ELR (cell line): ENCODE data around the gene NRP2.
A peak's percentile ranks its signal among the peaks of the same experiment; 100 is the strongest.

Experiments
- DNase-seq: peaks from one replicate; pipeline ENCODE4 v3.0.0-alpha.2; 2015; ENCODE audit warnings: low read depth

Gene NRP2

GRCh38 chr2:205776139-205776538, 93.8 kb downstream of the NRP2 start:
- DNase-seq, result peak; percentile 51

GRCh38 chr2:205776720-205777119, 94.4 kb downstream of the NRP2 start:
- DNase-seq, result no peak

- no peak for DNase-seq
Measured at GRCh38 chr2:205778356-205778755, 96.1 kb downstream of the NRP2 start.

GRCh38 chr2:205780645-205781044, 98.3 kb downstream of the NRP2 start:
- no peak for DNase-seq

- no peak for DNase-seq
Measured at GRCh38 chr2:205781244-205781931, 99.1 kb downstream of the NRP2 start.

- no peak for DNase-seq
Measured at GRCh38 chr2:205782941-205783340, 100.6 kb downstream of the NRP2 start.

DNA sequence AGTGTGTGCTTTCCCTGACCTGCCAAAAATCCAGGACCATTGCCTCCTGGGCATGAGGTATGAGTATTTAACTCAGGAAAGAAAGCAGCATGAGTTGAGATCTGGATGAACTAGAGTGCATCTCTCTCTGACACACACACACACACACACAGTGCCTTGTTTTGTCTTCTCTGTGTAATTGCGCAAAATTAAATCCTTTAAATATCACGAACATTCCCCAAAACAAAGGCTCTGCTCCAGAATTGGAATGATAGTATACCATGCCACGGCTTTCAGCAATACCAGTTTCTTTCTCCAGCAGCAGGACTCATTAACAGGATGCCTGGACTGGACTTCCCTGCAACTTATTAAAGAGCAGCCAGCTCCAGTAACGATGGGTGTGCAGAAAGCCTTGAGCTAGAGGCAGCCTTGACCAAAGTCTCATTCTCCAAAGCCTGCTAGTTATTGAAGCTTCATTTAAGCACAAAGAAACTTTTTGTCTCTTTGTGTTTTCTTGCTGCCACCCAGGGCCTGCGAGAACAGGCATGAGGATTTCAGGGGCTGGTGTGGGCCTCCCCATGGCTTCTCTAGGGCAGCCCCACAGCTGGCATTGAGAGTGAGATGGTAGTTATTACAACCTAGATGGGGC, 101.7 kb downstream of the NRP2 start:
- DNase-seq, result no peak

DNA sequence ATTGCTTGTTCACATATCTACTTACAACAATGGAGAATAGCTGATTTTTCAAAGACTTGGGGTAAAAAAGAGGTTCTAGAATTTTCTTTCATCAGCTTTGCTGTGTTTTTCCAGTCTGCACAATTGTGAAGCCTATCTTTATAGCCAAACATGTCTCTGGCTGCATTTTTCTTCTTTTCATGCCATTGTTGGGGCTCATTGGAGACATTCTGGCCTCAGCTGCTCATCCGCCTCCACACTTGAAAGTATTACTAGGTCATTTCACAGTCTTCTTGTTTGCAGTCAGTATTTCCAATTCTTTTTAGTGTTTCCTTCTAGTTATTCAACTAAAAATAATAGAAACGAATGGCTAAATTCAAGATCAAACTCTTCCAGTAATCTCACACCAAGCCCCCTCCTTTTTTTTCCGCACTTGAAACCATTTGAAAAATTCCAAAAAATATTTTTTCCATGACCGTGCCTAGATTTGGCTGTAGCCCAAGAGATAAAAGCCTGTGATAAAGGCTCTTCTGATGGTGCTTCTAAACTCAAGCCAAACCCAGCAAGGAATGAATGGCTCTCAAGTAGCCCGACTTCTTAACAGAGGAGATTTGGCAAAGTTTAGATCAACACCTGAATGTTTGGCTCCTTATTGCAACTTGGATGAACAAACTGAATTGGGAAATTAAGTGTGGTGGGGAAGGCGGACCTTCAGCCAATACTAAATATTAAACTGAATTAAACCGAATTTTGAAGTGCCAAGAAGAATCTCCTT, 103.4 kb downstream of the NRP2 start:
- no peak for DNase-seq

GRCh38 chr2:205786976-205787375, 104.7 kb downstream of the NRP2 start:
- DNase-seq, result no peak

GRCh38 chr2:205787761-205788160, 105.5 kb downstream of the NRP2 start:
- DNase-seq, result no peak

- no peak for DNase-seq
Measured at GRCh38 chr2:205789906-205790305, 107.6 kb downstream of the NRP2 start.

DNA sequence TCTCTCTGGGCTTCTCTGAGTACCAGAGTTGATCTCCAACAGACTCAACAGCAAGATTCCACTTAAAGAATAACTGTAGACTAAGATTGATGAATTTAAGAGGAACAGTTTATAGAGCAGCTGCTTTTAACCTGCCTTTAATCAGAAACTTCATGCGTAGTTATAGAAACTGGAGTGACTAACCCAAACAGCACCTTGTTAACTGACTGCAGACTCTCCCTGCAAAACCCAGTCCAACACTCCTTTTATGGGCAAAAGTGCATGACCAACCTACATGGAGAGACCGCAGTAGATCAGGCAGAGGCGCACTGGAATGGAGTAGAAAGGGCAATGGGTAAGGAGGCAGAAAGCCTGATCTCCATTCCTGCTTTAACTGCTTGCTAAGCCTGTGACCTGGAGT, 110.6 kb downstream of the NRP2 start:
- DNase-seq, result no peak

- DNase-seq, result no peak
Measured at GRCh38 chr2:205796805-205797313, 114.6 kb downstream of the NRP2 start.

DNA sequence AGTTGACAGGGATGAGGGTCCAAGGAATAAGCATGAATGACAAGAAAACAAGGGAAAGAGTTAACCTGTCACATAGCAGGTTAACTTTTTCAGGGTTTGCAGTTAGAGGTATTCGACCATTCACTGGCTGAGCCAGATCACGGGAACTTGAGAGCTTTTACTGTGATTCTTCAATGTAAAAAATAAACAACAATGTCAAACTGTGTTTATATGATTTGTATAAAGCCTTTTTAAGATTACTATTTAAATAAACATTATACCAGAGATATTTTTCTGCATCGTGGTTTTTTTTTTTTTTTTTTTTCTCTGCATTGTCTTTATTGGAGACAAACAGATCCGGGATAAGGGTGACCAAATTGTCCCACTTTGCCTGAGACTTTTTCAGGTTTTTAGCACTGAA, 115.6 kb downstream of the NRP2 start:
- DNase-seq, result no peak

GRCh38 chr2:205800224-205800623, 117.9 kb downstream of the NRP2 start:
- no peak for DNase-seq

DNA sequence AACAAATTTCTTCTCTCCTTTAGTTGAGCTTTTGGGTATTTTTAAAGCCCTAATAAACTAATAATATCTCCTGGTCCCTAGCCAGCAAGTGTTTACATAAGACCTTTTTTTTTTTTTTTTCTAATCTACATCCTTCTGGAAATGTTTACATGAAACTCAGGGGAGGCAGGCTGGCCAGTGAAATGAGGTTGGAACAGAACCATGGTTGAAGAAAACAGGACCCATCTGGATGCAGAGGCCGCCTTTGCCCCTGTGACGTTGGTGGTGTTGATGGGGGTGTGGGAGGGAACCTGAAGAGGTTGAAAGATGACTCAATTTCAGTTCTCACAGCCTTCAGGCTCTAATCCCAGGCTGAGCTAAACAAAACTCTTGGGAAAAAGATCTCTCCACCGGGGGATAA, 118.5 kb downstream of the NRP2 start:
- no peak for DNase-seq

DNA sequence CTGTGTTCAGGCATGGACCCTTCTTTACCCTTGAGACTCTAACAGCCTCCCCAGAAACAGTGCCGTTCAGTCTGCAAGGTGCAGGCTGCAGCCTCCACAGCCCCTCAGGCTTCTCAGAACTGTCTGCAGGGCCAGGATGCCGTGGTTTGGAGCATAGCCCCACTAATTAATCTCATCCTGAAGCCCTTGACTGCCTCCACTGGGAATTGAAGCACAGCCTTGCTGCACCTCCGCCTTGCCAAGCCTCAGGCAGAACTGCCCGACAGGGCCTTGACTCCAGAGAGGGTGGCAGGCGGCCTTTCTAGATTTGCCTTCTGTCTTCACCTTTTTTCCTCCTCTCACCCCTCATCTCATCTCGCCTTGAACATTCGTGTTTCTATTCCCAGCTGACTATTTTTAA, 119.8 kb downstream of the NRP2 start:
- DNase-seq, result no peak

GRCh38 chr2:205802941-205803340, 120.6 kb downstream of the NRP2 start:
- DNase-seq, result no peak

DNA sequence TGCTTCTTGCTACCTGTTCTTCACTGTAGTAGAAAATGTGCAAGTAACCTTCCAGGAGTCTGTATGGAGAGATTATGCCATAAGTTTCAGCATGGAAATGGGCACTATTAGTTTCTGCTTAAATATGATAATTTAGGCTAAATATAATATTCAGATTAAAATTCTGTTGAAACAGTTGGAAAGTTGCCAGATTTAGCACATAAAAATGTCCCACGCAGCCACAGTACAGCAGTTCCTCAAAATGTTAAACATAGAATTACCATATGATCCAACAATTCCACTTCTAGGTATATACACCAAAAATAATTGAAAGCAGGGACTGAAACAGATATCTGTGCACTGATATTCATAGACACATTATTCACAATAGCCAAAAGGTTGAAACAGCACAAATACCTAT, 121.2 kb downstream of the NRP2 start:
- no peak for DNase-seq

GRCh38 chr2:205805136-205805535, 122.8 kb downstream of the NRP2 start:
- DNase-seq, result no peak

DNA sequence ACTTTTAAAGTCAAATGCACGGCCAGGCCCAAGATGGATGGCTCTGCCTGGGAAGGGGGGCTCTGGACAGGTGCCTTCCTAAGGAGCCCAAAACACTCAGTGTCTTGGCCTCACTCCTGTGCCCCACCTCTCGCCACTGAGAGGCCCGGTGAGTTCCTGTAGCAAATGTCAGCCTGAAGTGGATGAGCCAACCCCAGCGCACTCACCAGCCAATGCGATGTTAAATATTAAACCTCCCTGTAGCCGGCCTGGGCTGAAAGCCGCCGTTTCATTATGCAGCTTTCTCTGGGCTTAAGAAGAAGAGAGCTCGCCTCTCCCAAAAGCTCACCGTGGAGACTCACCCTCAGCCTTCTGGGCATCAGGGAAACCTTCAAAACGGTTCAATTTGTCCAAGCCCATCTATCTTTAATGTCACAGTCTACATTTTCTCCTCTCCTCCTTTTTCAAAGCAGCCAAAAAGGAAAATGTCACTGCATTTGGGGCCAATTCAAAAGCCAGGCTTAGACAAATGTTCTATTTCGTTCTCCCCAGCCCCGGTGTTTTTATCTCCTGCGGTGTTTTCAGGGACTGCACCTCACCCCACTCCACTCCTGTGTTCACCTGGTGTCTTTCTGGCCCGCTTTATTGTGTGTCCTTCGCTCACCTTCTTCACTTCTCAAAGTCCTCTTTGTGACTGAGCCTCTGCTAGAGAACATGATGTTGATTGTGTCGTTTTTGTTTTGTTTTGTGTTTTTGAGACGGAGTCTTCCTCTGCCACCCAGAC, 124.0 kb downstream of the NRP2 start:
- no peak for DNase-seq

DNA sequence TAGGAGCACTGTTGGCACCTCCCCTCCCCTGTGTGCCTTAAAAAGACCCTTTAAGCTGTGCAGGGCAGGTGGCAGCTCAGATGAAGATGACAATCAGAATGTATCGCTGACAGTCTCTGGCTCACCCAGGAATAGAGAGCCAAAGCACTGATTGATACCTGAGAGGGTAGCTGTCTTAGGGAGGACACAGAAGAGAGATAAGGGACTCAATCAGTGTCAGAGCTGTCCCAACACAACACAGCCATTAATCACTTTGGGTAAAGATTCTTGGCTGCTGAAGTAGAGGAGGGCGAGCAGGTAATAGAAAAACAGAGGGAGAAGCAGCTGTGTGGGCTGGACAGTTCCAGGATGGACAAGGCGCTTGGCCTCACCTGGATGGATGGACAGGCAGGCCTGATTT, 124.9 kb downstream of the NRP2 start:
- no peak for DNase-seq
